H1 (cell line): Measurements from ENCODE around the gene ACSL3. TPM values are rescaled to one million over a fixed set of nuclear protein-coding genes. Genes with fewer than 3 reads are reported as not detected.

Experiments
- BCL11A ChIP-seq, 2 experiments: IDR thresholded peaks; one replicate each; pipeline ENCODE4 v1.6.1; 2011; ENCODE audit warnings: low read depth in 2 of 2, low read length in 2 of 2, mild to moderate bottlenecking in 2 of 2
- CBX5 ChIP-seq: fragments of 300-800, 300-1000 bp; sonication (generic); IDR thresholded peaks from 2 replicates; pipeline ENCODE4 v1.7.1; 2016; ENCODE audit warnings: antibody characterized with exemption, low read length, low read depth
- FOSL1 ChIP-seq: IDR thresholded peaks from 2 replicates; pipeline ENCODE4 v1.6.1; 2011; ENCODE audit warnings: mild to moderate bottlenecking, low read depth, low read length, moderate library complexity; ENCODE audit not compliant: insufficient read depth
- polyA plus RNA-seq, 7 experiments: library from polyadenylated mRNA; depleted of rRNA in 3 of 7; stranded (reverse) in 5 of 7; unstranded in 2 of 7; fragments of >200 nt in 5 of 7; fragments of 200-250 nt in 2 of 7; gene quantifications; 1 replicate in 5 of 7; 2 replicates in 1 of 7; 4 replicates in 1 of 7; pipeline versions ENCODE4 v1.2.1 to v1.2.3, GENCODE V29; 2011 to 2013; ENCODE audit warnings: missing spikeins in 2 of 7, mixed read lengths in 2 of 7
- total RNA-seq: library from RNA; stranded (reverse); fragmentation: NEBNext Ultra II Directional; extraction: Animal tissue kit (Norgen Biotek cat#: 25700); gene quantifications from 2 replicates; pipeline ENCODE4 v1.2.1, GENCODE V29; 2021

ACSL3 gene
- total and polyA plus RNA-seq, 2 of the 8 experiments (the other 6 are each of a cell fraction or from before 2014, with no cell fraction given) = 37.5 to 98.1 TPM

- TF ChIP-seq CBX5 (no peak), BCL11A (IDR thresholded peaks at IDR 0.05; ENCODE audit: low read depth in 2 of 2, low read length in 2 of 2) (no peak), FOSL1 (no peak)
Measured at GRCh38 chr2:222944971-222945740, 84.3 kb downstream of the ACSL3 start (continued).
